SU-DHL-6 (cell line): ENCODE measurements around the gene TMEM40.

Experiments
- EZH2phosphoT487 ChIP-seq: fragments of 200-600 bp; sonication (generic), shearing (Covaris generic); conservative IDR thresholded peaks from 2 replicates; pipeline ENCODE4 v1.6.1; 2018; ENCODE audit warnings: mild to moderate bottlenecking, antibody characterized with exemption, low read length, moderate library complexity, mixed read lengths
- TF ChIP-seq, protein P1 (sequence below): fragments of 200-600 bp; sonication (generic); IDR thresholded peaks from one replicate; pipeline ENCODE4 v1.5.1; 2017; ENCODE audit warnings: antibody characterized with exemption, mild to moderate bottlenecking, low read length, moderate library complexity; ENCODE audit not compliant: insufficient read depth, poor library complexity, severe bottlenecking

GRCh38 chr3:12771236-12771635, 12.2 kb upstream of the TMEM40 start:
- TF ChIP-seq, protein P1, sequence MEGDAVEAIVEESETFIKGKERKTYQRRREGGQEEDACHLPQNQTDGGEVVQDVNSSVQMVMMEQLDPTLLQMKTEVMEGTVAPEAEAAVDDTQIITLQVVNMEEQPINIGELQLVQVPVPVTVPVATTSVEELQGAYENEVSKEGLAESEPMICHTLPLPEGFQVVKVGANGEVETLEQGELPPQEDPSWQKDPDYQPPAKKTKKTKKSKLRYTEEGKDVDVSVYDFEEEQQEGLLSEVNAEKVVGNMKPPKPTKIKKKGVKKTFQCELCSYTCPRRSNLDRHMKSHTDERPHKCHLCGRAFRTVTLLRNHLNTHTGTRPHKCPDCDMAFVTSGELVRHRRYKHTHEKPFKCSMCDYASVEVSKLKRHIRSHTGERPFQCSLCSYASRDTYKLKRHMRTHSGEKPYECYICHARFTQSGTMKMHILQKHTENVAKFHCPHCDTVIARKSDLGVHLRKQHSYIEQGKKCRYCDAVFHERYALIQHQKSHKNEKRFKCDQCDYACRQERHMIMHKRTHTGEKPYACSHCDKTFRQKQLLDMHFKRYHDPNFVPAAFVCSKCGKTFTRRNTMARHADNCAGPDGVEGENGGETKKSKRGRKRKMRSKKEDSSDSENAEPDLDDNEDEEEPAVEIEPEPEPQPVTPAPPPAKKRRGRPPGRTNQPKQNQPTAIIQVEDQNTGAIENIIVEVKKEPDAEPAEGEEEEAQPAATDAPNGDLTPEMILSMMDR: no peak
- no peak for TF ChIP-seq EZH2phosphoT487
